ENCODE results near the gene C2orf78.
"Not testable (repeated sequence)": the region's sequence is repeated elsewhere in the genome, so short reads cannot be mapped to it uniquely, and the experiment has no call there.

C2orf78 gene

GRCh38 chr2:73779467-73780236 lies 4.3 kb upstream of the C2orf78 start, which contains the start of gene DUSP11:
DUSP11 (minus strand) TSS chr2:73780103; CDS start chr2:73779974, 129 bp downstream.
- no peaks in the 10 kb centered on the region for H3K4me1 ChIP-seq (ENCODE audit: control insufficient read depth, insufficient read depth, low read length)
- H3K27ac ChIP-seq (ENCODE audit: low read length), result no peak within 1 kb of the TSS
- no peaks in the 10 kb centered on the region for H3K27me3 ChIP-seq (ENCODE audit: control insufficient read depth, insufficient read depth, low read length)
- no peaks in the 10 kb centered on the region for H3K36me3 ChIP-seq (ENCODE audit: control insufficient read depth, insufficient read depth, low read length)
- H3K9me3 ChIP-seq (ENCODE audit: control insufficient read depth, insufficient read depth, low read length), result no peaks in the 10 kb centered on the region
- no CpG with 5 or more reads among the region's 40 CpGs for WGBS (ENCODE audit: insufficient coverage, insufficient read length)
- DNase-seq (ENCODE audit: low read depth, low spot score), result peak; percentile 87
- peak within 1 kb of the TSS; percentile 84; the same call in 1 of the 2 replicates for H3K4me3 ChIP-seq (ENCODE audit: low read length)

GRCh38 chr2:73780237-73780582 lies 3.8 kb upstream of the C2orf78 start:
- Histone ChIP-seq H3K36me3 (ENCODE audit: control insufficient read depth, insufficient read depth, low read length) (no peaks in the 10 kb centered on the region), H3K4me1 (ENCODE audit: control insufficient read depth, insufficient read depth, low read length) (no peaks in the 10 kb centered on the region), H3K27ac (ENCODE audit: low read length) (no peak overlapping the region), H3K4me3 (ENCODE audit: low read length) (no peak overlapping the region; the same call in 1 of the 2 replicates), H3K9me3 (ENCODE audit: control insufficient read depth, insufficient read depth, low read length) (no peaks in the 10 kb centered on the region), H3K27me3 (ENCODE audit: control insufficient read depth, insufficient read depth, low read length) (no peaks in the 10 kb centered on the region)
- DNase-seq (ENCODE audit: low read depth, low spot score), result no peak
- no CpG with 5 or more reads among the region's 7 CpGs for WGBS (ENCODE audit: insufficient coverage, insufficient read length)

DNA sequence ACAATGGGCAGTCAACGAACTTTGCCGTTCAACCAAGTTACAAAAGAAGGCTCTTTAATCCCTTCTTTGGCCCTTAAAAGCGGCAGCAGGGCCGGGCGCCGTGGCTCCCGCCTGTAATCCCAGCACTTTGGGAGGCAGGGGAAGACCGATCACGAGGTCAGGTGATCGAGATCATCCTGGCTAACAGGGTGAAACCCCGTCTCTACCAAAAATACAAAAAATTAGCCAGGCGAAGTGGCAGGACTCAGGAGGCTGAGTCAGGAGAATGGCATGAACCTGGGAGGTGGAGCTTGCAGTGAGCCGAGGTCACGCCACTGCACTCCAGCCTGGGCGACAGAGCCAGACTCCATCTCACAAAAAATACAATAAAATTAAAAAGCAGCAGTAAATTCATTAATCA lies 581 bp upstream of the C2orf78 start:
- not testable (repeated sequence) for H3K27ac ChIP-seq (ENCODE audit: low read length)
- WGBS (ENCODE audit: insufficient coverage, insufficient read length), result no CpG with 5 or more reads among the region's 15 CpGs

DNA sequence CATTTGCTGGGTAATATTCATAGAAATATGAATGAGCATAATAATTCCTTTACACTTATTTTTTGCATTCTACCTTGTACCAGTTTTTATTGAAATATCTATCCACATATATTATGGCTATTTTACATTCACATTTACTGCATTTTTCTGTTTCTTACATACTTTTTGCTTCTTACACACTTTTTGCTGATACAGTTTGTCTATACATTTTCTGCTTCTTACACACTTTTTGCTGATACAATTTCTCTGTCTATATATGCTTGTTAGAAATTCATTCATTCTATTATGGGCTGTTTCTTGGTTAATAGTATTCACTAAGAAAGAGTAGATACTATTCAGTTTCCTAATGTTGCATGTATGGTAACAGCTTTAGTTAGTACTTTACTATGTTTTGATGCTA lies 27.9 kb downstream of the C2orf78 start:
- no peaks in the 10 kb centered on the region for H3K27me3 ChIP-seq (ENCODE audit: control insufficient read depth, insufficient read depth, low read length)
- H3K4me3 ChIP-seq (ENCODE audit: low read length), result no peak overlapping the region
- H3K36me3 ChIP-seq (ENCODE audit: control insufficient read depth, insufficient read depth, low read length), result no peaks in the 10 kb centered on the region
- DNase-seq (ENCODE audit: low read depth, low spot score), result no peak
- H3K9me3 ChIP-seq (ENCODE audit: control insufficient read depth, insufficient read depth, low read length), result no peaks in the 10 kb centered on the region
- no peaks in the 10 kb centered on the region for H3K4me1 ChIP-seq (ENCODE audit: control insufficient read depth, insufficient read depth, low read length)
- H3K27ac ChIP-seq (ENCODE audit: low read length), result no peak overlapping the region

More for the DNA sequence above, 581 bp upstream of the C2orf78 start:
- H3K4me3 ChIP-seq (ENCODE audit: low read length); DNase-seq (ENCODE audit: low read depth, low spot score); H3K4me1 ChIP-seq (ENCODE audit: control insufficient read depth, insufficient read depth, low read length); H3K36me3 ChIP-seq (ENCODE audit: control insufficient read depth, insufficient read depth, low read length); H3K9me3 ChIP-seq (ENCODE audit: control insufficient read depth, insufficient read depth, low read length); H3K27me3 ChIP-seq (ENCODE audit: control insufficient read depth, insufficient read depth, low read length): not testable (repeated sequence)

GRCh38 chr2:73812635-73813034 lies 28.7 kb downstream of the C2orf78 start:
- no peaks in the 10 kb centered on the region for H3K36me3 ChIP-seq (ENCODE audit: control insufficient read depth, insufficient read depth, low read length)
- no peaks in the 10 kb centered on the region for H3K4me1 ChIP-seq (ENCODE audit: control insufficient read depth, insufficient read depth, low read length)
- no peak overlapping the region for H3K27ac ChIP-seq (ENCODE audit: low read length)
- no peak for DNase-seq (ENCODE audit: low read depth, low spot score)
- H3K9me3 ChIP-seq (ENCODE audit: control insufficient read depth, insufficient read depth, low read length), result no peaks in the 10 kb centered on the region
- H3K27me3 ChIP-seq (ENCODE audit: control insufficient read depth, insufficient read depth, low read length), result no peaks in the 10 kb centered on the region
- no peak overlapping the region for H3K4me3 ChIP-seq (ENCODE audit: low read length)

- Histone ChIP-seq H3K4me3 (ENCODE audit: low read length) (no peak overlapping the region), H3K36me3 (ENCODE audit: control insufficient read depth, insufficient read depth, low read length) (no peaks in the 10 kb centered on the region), H3K4me1 (ENCODE audit: control insufficient read depth, insufficient read depth, low read length) (no peaks in the 10 kb centered on the region), H3K27me3 (ENCODE audit: control insufficient read depth, insufficient read depth, low read length) (no peaks in the 10 kb centered on the region), H3K9me3 (ENCODE audit: control insufficient read depth, insufficient read depth, low read length) (no peaks in the 10 kb centered on the region), H3K27ac (ENCODE audit: low read length) (no peak overlapping the region)
- no peak for DNase-seq (ENCODE audit: low read depth, low spot score)
- no CpG with 5 or more reads among the region's 18 CpGs for WGBS (ENCODE audit: insufficient coverage, insufficient read length)
Measured at GRCh38 chr2:73818296-73818695, 34.3 kb downstream of the C2orf78 start.

DNA sequence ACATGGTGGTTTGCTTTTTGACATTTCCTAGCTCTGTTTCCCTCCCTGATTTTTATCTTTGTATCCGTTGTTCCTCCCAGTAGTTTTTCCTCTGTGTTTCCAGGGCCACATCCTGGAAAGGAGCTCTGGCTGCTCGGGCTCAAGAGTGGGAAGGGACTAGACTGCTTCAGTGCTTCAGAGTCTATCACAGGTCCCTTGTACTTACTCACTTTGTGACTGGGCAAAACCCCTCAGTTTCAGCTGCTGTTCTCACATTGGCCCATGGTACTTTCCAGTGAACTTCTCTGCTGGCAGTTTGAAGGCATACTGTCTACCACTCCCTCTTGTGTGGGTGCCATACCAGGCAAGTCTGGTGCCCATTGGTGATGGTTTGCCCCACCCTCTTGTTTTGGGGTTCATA lies 37.2 kb downstream of the C2orf78 start:
- Histone ChIP-seq H3K9me3 (ENCODE audit: control insufficient read depth, insufficient read depth, low read length) (no peaks in the 10 kb centered on the region), H3K36me3 (ENCODE audit: control insufficient read depth, insufficient read depth, low read length) (no peaks in the 10 kb centered on the region), H3K27ac (ENCODE audit: low read length) (no peak overlapping the region), H3K4me3 (ENCODE audit: low read length) (no peak overlapping the region), H3K27me3 (ENCODE audit: control insufficient read depth, insufficient read depth, low read length) (peaks cover 1% of the 10 kb centered on the region; the same call in 1 of the 2 replicates), H3K4me1 (ENCODE audit: control insufficient read depth, insufficient read depth, low read length) (no peaks in the 10 kb centered on the region)
- no peak for DNase-seq (ENCODE audit: low read depth, low spot score)
- WGBS (ENCODE audit: insufficient coverage, insufficient read length), result no CpG with 5 or more reads among the region's 2 CpGs

- Histone ChIP-seq H3K4me3 (ENCODE audit: low read length) (no peak overlapping the region), H3K27ac (ENCODE audit: low read length) (no peak overlapping the region), H3K4me1 (ENCODE audit: control insufficient read depth, insufficient read depth, low read length) (no peaks in the 10 kb centered on the region), H3K27me3 (ENCODE audit: control insufficient read depth, insufficient read depth, low read length) (peaks cover 1% of the 10 kb centered on the region; the same call in 1 of the 2 replicates), H3K36me3 (ENCODE audit: control insufficient read depth, insufficient read depth, low read length) (no peaks in the 10 kb centered on the region), H3K9me3 (ENCODE audit: control insufficient read depth, insufficient read depth, low read length) (no peaks in the 10 kb centered on the region)
- no CpG with 5 or more reads among the region's 2 CpGs for WGBS (ENCODE audit: insufficient coverage, insufficient read length)
- DNase-seq (ENCODE audit: low read depth, low spot score), result no peak
Measured at GRCh38 chr2:73821669-73822068, 37.7 kb downstream of the C2orf78 start.

DNA sequence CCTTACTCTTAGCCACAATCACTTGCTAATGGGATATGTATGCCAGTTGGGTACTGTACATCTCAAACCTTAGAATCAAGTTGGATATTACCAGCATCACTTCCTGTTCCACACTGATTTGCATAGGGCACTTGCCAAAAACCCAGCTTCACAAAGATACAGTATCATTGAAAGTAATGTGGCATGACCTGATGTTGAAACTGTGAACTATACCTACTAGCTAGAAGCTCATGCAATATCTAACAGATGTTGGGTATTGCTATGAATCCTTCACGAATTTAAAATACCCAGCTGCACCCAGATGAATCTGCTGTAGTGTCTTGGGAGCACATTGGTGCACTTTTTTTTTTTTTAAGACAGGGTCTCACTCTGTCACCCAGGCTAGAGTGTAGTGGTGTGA lies 38.3 kb downstream of the C2orf78 start:
- H3K36me3 ChIP-seq (ENCODE audit: control insufficient read depth, insufficient read depth, low read length), result no peaks in the 10 kb centered on the region
- WGBS (ENCODE audit: insufficient coverage, insufficient read length), result no CpG with 5 or more reads among the region's 1 CpG
- no peaks in the 10 kb centered on the region for H3K9me3 ChIP-seq (ENCODE audit: control insufficient read depth, insufficient read depth, low read length)
- peaks cover 1% of the 10 kb centered on the region; the same call in 1 of the 2 replicates for H3K27me3 ChIP-seq (ENCODE audit: control insufficient read depth, insufficient read depth, low read length)
- H3K4me1 ChIP-seq (ENCODE audit: control insufficient read depth, insufficient read depth, low read length), result no peaks in the 10 kb centered on the region
- DNase-seq (ENCODE audit: low read depth, low spot score), result no peak
- no peak overlapping the region for H3K27ac ChIP-seq (ENCODE audit: low read length)
- no peak overlapping the region for H3K4me3 ChIP-seq (ENCODE audit: low read length)

- no CpG with 5 or more reads among the region's 2 CpGs for WGBS (ENCODE audit: insufficient coverage, insufficient read length)
- Histone ChIP-seq H3K4me1 (ENCODE audit: control insufficient read depth, insufficient read depth, low read length) (no peaks in the 10 kb centered on the region), H3K27ac (ENCODE audit: low read length) (no peak overlapping the region)
Measured at GRCh38 chr2:73822991-73823390, 39.0 kb downstream of the C2orf78 start.

GRCh38 chr2:73823416-73823815 lies 39.4 kb downstream of the C2orf78 start:
- Histone ChIP-seq H3K9me3 (ENCODE audit: control insufficient read depth, insufficient read depth, low read length) (no peaks in the 10 kb centered on the region), H3K4me1 (ENCODE audit: control insufficient read depth, insufficient read depth, low read length) (no peaks in the 10 kb centered on the region), H3K27me3 (ENCODE audit: control insufficient read depth, insufficient read depth, low read length) (peaks cover 1% of the 10 kb centered on the region; the same call in 1 of the 2 replicates), H3K27ac (ENCODE audit: low read length) (no peak overlapping the region), H3K4me3 (ENCODE audit: low read length) (no peak overlapping the region), H3K36me3 (ENCODE audit: control insufficient read depth, insufficient read depth, low read length) (no peaks in the 10 kb centered on the region)
- no CpG with 5 or more reads among the region's 2 CpGs for WGBS (ENCODE audit: insufficient coverage, insufficient read length)
- no peak for DNase-seq (ENCODE audit: low read depth, low spot score)

More at GRCh38 chr2:73822991-73823390, 39.0 kb downstream of the C2orf78 start:
- Histone ChIP-seq H3K36me3 (ENCODE audit: control insufficient read depth, insufficient read depth, low read length) (no peaks in the 10 kb centered on the region), H3K27me3 (ENCODE audit: control insufficient read depth, insufficient read depth, low read length) (peaks cover 1% of the 10 kb centered on the region; the same call in 1 of the 2 replicates), H3K9me3 (ENCODE audit: control insufficient read depth, insufficient read depth, low read length) (no peaks in the 10 kb centered on the region), H3K4me3 (ENCODE audit: low read length) (no peak overlapping the region)
- no peak for DNase-seq (ENCODE audit: low read depth, low spot score)

Measured in iPS DF 6.9 (cell line).